GM10266 (cell line): ENCODE results near the gene GALNT2.

Experiments
- DNase-seq: peaks from one replicate; pipeline ENCODE4 v3.0.0; 2012; ENCODE audit errors: extremely low spot score
- CTCF ChIP-seq: IDR thresholded peaks from 2 replicates; pipeline ENCODE4 v1.5.1; 2012; ENCODE audit warnings: mild to moderate bottlenecking, low read depth; ENCODE audit not compliant: control insufficient read depth, insufficient read depth; ENCODE audit errors: missing control alignments

Gene GALNT2

GRCh38 chr1:230061801-230062200 is 5.2 kb upstream of the GALNT2 start:
- DNase-seq = no peak
- no peak for TF ChIP-seq CTCF

- TF ChIP-seq CTCF = no peak
- no peak for DNase-seq
Measured at GRCh38 chr1:230062521-230062920, 4.5 kb upstream of the GALNT2 start.

- TF ChIP-seq CTCF = no peak
Measured at GRCh38 chr1:230064283-230064682, 2.8 kb upstream of the GALNT2 start.

GRCh38 chr1:230065161-230065560 is 1.9 kb upstream of the GALNT2 start:
- no peak for TF ChIP-seq CTCF
- no peak for DNase-seq

More at GRCh38 chr1:230064283-230064682, 2.8 kb upstream of the GALNT2 start:
- no peak for DNase-seq

- DNase-seq = no peak
- no peak for TF ChIP-seq CTCF
Measured at GRCh38 chr1:230065571-230065970, 1.5 kb upstream of the GALNT2 start.

- no peak for DNase-seq
- TF ChIP-seq CTCF = no peak
Measured at GRCh38 chr1:230066031-230066430, 1.0 kb upstream of the GALNT2 start.

- no peak for TF ChIP-seq CTCF
- no peak for DNase-seq
Measured at GRCh38 chr1:230067419-230067870, 407 bp downstream of the GALNT2 start.
